Measurements from ENCODE around the gene MYH13.

DNA sequence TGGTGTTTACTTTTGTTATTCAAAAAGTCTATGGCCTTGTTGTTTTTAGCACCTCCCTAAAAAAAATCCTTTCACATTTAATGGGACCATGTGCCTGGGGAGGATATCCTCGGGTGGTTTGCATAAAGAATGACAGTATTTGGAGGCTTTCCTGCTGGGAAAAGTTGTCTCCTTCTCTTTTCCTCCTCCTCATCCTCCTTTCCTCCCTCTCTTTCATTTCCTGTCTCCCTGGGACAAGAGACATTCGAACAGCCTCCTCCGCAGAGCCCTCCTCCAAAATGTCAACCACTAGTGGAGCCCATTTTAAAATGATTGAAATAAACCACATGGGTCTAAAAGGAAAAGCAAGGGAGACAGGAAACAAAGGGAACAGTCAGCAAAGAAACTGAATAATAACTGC is 67.4 kb downstream of the MYH13 start:
- TF ChIP-seq, protein P1, sequence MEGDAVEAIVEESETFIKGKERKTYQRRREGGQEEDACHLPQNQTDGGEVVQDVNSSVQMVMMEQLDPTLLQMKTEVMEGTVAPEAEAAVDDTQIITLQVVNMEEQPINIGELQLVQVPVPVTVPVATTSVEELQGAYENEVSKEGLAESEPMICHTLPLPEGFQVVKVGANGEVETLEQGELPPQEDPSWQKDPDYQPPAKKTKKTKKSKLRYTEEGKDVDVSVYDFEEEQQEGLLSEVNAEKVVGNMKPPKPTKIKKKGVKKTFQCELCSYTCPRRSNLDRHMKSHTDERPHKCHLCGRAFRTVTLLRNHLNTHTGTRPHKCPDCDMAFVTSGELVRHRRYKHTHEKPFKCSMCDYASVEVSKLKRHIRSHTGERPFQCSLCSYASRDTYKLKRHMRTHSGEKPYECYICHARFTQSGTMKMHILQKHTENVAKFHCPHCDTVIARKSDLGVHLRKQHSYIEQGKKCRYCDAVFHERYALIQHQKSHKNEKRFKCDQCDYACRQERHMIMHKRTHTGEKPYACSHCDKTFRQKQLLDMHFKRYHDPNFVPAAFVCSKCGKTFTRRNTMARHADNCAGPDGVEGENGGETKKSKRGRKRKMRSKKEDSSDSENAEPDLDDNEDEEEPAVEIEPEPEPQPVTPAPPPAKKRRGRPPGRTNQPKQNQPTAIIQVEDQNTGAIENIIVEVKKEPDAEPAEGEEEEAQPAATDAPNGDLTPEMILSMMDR (IDR thresholded peaks at IDR 0.05; ENCODE audit: low read depth, low read length), result no peak
- TF ChIP-seq EZH2phosphoT487 (IDR thresholded peaks at IDR 0.05; ENCODE audit: low read depth), result no peak

All from OCI-LY3 (cell line).